Cardiac septum (tissue), 1 donor: ENCODE measurements around the gene SV2C. TPM values are rescaled to one million over a fixed set of nuclear protein-coding genes. Genes with fewer than 3 reads are reported as not detected.
"Not testable (repeated sequence)": the region's sequence is repeated elsewhere in the genome, so short reads cannot be mapped to it uniquely, and the experiment has no call there.

ENCODE experiments used
- DNase-seq: peaks from one replicate; pipeline ENCODE4 v3.0.0-alpha.2; 2020; ENCODE audit warnings: low spot score
- intact Hi-C: fragments of 100-400 bp; cut with DNase I; formaldehyde crosslinking; loops from one replicate; pipeline ENCODE4 v1.14.0; 2022
- total RNA-seq: library from RNA; stranded (reverse); fragmentation: NEBNext Ultra II Directional; extraction: Animal tissue kit (Norgen Biotek cat#: 25700); gene quantifications from one replicate; pipeline ENCODE4 v1.2.1, GENCODE V29; 2021
- donor health status: DM: no; HTN: no; CAD: no.

The SV2C gene
- total RNA-seq, 1 donor from 2014 or later, result 0.67 TPM

DNA sequence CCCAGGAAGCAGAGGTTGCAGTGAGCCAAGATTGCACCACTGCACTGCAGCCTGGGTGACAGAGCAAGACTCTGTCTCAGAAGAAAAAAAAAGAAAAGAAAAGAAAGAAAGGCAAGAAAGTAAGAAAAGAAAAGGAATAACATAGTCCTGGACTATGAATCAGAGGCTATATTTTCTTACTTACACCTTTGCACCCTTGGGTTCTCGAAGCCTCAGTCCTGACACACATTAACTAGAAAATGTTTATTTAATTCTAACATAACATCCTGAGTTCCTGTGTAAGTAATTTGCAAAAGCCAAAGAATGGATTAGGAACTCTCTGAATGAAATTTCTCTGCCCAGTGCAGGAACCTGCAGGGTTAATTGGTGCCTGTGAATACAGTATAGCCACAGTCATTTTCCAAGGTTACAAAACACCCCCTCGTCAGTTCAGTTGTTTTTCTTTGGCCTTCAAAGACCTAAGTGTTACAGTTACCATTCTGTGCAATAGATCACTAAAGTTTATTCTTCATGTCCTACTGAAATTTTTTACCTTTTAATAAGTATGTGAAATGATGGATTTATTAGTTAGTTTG lies 147.6 kb downstream of the SV2C start:
- DNase-seq, result no peak
- intact Hi-C loops, result no loop called here

DNA sequence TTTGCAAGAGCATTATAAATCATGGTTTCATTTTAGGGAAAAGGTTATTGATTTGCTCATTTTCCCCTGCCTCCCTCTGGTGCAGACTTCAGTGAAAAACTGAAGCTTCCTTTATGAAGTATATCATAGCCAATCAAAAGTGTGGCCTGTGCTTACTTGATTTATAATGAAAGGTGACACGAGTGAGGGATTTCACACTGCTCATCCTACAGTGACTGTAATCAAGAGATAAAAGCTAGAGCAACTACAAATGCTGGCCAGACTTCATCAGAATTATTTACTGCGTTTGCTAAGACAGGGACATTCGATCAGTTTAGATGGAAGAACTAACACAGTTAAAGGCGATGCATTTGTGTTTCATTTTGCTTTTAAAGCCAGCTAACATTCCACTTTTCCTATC lies 151.5 kb downstream of the SV2C start:
- DNase-seq, result no peak
- intact Hi-C loops, result no loop called here

DNA sequence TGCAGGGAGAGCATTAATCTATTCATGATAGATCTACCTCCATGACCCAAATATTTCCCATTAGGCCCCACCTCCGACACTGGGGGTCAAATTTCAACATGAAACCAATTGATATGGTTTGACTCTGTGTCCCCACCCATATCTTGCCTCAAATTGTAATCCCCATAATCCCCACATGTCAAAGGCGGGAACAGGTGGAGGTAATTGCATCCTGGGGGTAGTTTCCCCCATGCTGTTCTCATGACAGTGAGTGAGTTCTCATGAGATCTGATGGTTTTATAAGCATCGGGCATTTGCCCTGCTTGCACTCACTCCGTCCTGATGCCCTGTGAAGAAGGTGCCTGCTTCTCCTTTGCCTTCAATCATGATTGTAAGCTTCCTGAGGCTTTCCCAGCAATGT lies 153.5 kb downstream of the SV2C start:
- intact Hi-C loops, result no loop called here
- no peak for DNase-seq

DNA sequence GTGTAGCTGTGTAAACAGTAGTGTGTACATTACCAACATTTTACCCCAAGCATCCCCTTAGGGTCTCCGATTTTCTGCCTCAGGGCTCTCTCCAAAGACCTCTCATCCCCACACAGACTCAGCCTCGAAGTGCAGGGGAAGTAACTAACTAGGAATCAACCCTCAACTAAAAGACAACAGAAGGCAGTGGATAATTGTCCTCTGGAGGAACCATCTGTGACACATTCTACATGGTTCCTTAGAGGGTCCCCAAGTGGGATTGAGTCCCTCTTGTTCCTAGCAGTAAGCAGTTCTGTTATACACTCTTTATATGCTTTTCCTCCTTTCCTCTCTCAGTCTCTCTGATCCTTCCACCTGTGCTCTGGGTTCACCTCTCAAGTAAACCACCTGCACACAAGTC lies 157.2 kb downstream of the SV2C start:
- intact Hi-C loops, result no loop called here
- no peak for DNase-seq

DNA sequence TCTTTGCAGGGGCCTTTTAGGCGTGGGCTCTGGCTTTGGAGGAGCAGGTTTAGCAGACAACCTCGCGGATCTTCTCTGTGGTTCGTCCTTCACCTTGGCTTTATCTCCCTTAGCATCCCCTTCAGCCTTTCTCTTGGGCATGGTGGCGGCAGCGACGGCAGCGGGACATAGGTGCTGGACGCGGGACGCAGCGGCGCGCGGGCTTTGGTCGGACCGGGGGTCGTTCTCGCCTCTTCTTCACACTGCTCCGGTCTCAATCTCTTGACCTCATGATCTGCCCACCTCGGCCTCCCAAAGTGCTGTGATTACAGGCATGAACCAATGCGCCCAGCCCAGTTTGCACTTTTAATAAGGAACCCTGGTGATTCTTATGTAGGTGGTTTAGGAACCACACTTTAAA lies 159.0 kb downstream of the SV2C start:
- intact Hi-C loops, DNase-seq: not testable (repeated sequence)

DNA sequence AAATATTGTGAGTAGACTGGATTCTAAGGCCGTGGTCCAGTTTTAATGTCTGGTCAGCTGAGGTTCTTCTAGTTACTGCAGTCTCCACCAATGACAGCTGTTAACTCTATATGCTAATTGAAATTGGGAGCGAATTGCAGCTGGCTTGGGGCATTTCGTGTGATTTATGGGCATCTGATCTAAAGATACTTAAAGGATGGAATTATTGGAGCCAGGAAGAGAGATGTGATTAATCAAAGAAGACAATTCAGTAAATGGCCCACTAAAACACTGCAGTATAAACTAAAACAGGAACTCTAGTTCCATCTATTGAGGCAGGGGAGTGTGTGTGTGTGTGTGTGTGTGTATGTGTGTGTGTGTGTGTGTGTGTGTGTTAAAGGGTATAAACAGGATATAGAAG lies 162.4 kb downstream of the SV2C start:
- DNase-seq, result no peak
- intact Hi-C loops, result no loop called here

DNA sequence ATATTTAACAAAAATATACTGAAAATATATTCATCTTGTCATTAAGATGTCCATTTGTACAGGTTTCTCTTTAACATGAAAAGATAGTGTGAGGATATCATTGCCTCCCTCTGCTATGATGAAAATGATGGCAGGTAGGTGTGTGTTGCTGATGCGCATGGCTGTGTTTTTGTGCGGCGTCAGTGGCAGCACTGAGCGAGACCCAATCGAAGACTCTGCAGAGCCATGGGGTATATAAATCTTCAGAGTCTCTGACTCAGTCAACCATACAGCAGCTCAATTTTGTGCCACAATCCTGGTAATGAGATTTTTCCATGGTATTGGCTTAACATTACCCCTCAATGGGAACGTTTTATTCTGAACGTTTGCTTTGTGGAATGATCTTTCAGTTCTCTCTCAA lies 166.4 kb downstream of the SV2C start:
- no peak for DNase-seq
- intact Hi-C loops, result no loop called here

DNA sequence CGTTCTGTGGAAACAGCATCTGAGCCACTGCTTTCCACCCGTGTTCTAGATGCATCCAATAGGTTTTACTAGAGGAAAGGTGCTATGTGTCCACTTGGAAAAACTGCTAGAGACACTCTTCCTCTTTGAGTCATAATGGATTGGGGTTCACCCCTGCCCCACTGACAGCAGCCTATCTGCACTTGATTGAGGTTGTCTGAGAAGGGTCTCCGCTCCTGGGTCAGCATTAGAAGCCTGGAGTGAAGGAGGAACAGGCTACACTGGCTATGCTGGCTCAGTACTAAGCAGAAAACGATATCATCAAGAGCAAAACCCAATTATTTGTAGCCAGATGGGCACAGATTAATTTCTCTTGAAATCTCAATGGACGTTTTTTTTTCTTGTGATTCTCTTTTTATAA lies 167.3 kb downstream of the SV2C start:
- no peak for DNase-seq
- intact Hi-C loops, result no loop called here

DNA sequence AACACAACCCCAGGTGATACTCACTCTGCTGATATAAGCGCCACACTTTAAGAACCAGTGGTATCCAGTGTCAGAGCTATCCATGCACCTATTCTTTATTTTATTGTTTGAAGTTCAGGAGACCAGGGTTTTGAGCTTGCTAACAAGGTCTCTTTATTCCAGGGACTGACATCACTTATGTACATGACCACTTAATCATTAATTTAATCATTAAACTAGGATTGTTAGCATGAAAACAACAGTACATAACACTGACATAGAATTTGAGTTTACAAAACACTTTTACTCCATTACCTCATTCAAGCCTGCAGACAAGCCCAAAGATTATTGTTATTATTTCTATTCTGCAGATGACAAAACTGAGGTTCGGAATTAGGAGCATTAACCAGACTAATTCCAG lies 168.5 kb downstream of the SV2C start:
- intact Hi-C loops, result no loop called here
- no peak for DNase-seq

DNA sequence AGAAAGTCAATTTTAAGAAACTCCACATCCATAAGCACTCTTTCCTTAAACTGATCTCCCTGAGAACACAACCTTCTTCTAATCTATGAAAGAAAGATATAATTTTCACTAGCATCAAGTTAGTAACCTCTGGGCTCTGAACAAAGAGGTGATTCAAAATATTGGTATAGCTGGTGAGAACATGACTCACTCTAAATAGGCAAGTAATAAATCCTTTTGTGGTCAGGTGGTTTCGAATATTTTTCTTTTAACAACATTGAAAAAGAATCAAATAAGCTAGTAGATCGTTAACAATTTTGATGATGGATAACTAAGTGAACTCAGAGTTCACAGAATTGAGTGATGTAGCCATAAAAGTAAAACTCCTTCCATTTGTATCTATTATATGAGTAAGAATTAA lies 169.3 kb downstream of the SV2C start:
- DNase-seq, result no peak
- intact Hi-C loops, result no loop called here

DNA sequence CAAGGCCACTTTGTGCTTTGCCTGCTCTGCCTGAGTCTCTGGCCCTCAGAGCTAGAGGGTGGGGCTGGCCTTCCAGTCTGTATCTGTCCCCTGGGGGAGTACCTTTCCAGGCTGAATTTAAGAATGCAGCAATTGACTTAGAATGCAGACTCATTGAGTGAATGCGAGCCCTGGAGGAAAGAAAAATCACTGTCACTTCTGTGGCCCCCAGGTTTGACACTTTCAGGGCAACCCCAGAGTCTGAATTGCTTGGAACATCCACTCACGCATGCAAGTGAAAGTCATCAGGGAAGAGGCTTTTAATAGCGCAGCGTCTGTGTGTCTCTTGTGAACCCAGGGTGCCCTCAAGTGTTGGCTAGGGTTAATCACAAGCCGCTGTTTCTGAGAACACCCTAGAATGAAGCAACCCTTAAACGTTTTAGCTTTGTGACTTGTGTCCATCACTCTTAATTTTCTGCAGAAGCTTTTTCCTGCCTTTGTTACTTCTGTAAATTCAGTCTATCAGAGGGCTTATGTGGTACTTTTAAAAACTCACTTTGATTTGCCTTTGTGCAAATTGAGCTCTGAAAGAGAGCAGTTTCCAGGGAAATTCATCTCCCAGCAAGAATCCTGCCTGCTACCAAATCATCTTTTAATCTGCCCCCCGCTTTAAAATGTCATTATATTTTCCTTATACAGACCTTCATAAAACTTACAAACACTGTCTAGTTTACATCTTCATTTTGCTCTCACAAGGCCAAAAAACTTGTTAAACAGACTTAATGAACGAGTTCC lies 173.1 kb downstream of the SV2C start:
- intact Hi-C loops, result loop anchor here (5.0 kb wide), 1 partner anchor 519 kb away; no protein-coding TSS in a partner anchor
- no peak for DNase-seq

DNA sequence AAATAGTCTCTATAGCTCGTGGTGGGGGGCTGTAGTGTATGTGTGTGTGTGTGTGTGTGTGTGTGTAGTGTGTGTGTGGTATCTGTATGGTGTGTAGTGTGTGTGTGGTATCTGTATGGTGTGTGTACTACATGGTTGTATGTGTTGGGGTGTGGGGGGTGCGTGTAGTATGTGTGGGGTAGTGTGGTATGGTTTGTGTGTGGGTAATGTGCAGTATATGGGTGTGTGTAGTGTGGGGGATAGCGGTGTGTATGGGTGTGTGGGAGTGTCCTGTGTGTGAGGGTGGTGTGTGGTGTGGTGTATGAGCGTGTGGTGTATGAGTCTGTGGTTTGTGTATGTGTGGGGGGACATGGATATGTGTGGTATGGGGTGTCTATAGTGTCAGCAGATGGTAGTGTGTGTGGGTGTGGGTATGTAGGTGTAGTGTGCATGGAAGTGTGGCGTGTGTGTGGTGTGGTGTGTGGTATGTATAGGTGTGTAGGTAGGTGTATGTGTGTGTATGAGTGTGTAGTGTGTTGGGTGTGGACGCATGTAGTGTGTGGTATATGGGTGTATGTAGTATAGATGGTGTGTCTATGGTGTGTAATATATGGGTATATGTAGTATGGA lies 174.1 kb downstream of the SV2C start:
- intact Hi-C loops, result loop anchor here (5.0 kb wide), 1 partner anchor 520 kb away; no protein-coding TSS in a partner anchor
- no peak for DNase-seq

DNA sequence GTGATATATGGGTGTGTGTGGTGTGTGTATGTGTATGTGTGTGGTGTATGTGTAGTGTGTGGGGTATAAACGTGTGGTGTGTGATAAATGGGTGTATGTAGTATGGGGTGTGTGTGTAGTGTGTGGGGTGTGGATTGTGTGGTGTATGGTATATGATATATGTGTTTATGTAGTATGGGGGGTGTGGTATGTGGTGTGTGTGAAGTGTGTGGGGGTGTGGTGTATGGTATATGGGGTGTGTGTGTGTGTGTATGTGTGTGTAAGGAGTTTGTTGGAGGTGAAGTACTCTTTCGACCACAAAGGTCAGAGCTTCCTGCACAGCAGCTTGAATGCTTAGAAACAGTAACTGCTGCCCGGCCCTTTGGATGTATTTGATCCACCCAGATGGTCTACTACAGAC lies 174.7 kb downstream of the SV2C start:
- no peak for DNase-seq
- intact Hi-C loops, result loop anchor here (5.0 kb wide), 1 partner anchor 521 kb away; no protein-coding TSS in a partner anchor

DNA sequence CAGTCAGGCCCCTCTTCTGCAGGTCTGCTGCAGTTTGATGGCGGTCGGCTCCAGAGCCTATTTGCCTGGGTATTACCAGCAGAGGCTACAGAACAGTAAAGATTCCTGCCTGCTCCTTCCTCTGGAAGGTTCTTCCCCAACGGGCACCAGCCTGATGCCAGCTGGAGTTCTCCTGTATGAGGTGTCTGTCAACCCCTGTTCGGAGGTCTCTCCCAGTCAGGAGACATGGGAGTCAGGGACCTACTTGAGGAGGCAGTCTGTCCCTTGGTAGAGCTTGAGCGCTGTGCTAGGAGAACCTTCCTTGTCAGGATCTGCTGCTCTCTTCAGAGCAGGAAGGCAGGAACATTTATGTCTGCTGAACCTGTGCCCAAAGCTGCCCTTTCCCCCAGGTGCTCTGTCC lies 181.5 kb downstream of the SV2C start:
- no peak for DNase-seq
- intact Hi-C loops, result no loop called here

DNA sequence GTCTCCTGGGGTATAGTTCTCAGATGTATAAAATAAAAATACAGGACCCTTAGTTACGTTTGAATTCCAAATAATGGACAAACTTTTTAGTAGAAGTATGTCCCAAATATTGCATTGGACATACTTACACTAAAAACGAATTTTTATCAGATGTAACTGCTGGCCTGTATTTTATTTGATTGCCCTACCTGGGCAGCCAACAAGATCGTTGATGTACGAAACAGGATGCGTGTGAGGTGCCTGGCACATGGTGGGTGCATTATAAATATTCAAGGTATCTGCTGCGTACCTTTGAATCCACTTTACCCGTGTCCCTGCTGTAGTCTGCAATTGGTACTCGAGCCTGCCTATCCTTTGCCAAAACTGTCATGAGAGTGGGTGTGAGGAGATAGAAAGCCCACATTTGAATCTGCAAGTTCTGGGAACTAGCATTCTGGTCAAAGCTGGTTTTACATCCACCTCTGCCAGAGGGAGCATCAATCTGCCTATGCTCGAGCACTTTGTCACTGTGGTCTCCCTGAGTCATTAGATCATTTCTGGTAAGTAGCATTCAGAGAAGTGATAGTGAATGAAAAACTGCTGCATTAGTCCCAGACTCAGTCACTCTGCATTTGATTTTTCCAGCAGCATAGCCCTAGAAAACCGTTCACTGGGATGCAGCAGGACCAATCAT lies 186.2 kb downstream of the SV2C start:
- intact Hi-C loops, result no loop called here

DNA sequence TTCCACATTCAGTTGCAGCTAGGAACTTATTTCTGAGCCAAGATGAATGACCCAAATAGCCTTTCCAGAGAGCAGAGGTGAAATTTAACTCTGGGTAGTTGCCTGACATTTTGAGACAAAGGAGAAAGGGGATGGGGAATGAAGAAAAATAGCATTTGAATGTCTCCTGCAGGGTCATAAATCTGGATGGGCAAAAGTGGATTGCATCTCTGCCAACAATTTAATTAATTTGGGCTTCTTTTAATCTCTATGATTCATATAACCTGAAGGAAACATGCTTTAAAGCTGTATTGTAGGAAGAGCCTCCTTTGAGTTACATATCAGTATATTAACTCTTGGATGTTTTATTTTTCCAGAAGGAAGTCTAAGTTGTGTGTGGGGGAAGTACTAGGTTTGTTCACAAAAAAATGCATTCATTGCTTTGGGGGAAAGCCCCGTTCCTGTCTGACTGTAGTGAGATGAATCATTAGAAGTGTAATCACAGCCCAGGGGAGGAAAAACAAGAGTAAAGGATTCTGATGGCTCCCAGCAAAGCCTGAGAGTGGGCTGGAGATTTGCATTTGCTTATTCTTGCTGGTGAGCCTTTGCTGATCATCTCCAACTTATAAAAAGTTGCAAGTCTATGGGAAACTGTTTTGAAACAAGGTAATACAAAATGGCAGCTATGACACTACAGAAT lies 186.9 kb downstream of the SV2C start:
- no peak for DNase-seq
- intact Hi-C loops, result no loop called here

More for the DNA sequence above, 186.2 kb downstream of the SV2C start:
- DNase-seq, result no peak

DNA sequence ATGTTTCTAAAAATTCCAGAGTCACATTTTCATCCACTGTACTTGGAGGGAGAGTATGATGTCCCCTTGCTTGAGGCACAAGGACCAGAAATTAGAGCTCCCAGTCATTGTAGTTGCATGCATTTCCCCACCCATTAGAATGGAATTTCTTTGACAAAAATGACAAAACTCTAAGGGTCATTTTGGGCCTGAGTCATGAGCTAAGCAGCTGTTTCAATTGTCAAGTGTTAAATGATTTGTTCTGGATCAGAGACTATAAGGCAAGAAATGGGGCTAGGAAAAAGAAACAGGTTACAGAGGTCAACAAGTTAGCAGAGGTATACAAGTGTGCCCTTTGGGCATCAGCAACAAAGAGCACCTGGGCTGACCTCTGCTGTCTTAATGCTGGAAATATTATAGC lies 188.7 kb downstream of the SV2C start:
- no peak for DNase-seq
- intact Hi-C loops, result no loop called here

DNA sequence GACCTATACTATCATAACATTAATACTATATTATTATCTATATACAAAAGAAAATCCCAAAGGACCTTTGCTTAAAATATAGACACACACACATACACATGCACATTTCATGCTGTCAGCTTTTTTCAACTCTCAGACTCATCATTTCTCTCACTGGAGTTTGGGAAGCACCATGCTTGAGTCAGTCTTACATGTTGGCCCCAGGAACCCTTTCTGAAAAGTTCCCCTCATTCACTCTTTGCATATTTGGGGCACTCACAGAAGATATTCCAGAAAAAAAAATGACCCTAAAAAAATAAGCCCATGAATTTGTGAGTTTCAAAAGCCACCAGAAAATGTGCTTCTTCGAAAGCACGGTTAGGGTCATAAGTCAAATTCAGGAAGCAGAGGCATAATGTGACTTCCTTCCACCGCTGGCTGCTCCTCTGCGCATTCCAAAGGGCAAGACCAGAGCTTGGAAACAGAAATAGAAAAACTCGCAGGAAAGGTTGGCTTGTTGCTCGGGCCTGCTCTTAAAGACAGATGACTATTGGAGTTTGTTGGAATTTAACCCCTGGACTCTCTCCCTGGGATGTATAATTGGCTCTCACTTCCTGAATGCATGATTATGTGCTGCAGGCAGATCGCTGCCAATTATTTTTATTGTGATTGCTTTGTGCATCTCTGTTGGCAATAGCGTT lies 190.2 kb downstream of the SV2C start:
- no peak for DNase-seq
- intact Hi-C loops, result no loop called here

DNA sequence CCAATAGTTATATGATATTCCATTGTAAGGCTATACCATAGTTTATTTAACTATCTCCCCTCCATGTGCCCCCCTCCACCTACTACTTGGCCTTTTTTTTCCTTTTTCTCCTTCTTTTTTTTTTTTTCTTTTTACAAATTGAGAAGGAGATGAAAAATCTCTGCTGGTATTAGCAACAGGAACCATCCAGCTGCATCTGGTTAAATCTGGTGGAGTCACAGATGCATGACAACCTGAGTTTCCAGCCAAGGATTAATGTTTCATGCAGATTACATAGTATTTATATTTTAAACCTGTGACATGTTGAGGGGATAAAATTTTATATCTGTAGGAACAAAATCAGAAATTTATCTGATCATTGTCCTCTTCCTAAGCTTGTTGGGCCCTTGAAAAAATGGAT lies 191.4 kb downstream of the SV2C start:
- intact Hi-C loops, result no loop called here
- DNase-seq, result no peak
